HFF-Myc (cell line): ENCODE measurements around the gene TFR2.

Experiments used
- DNase-seq: peaks from one replicate; pipeline ENCODE4 v3.0.0-alpha.2; 2011; ENCODE audit warnings: low read depth; ENCODE audit errors: extremely low read depth
- H3K4me3 ChIP-seq: replicated peaks from 2 replicates; pipeline ENCODE4 v1.5.1; 2011; ENCODE audit warnings: low read depth, mild to moderate bottlenecking, control low read depth, low read length
- TF ChIP-seq, protein P1 (sequence below): IDR thresholded peaks from 2 replicates; pipeline ENCODE4 v1.5.1; 2012; ENCODE audit warnings: mild to moderate bottlenecking, low read depth, low read length, control low read depth; ENCODE audit errors: missing control alignments

The TFR2 gene

DNA sequence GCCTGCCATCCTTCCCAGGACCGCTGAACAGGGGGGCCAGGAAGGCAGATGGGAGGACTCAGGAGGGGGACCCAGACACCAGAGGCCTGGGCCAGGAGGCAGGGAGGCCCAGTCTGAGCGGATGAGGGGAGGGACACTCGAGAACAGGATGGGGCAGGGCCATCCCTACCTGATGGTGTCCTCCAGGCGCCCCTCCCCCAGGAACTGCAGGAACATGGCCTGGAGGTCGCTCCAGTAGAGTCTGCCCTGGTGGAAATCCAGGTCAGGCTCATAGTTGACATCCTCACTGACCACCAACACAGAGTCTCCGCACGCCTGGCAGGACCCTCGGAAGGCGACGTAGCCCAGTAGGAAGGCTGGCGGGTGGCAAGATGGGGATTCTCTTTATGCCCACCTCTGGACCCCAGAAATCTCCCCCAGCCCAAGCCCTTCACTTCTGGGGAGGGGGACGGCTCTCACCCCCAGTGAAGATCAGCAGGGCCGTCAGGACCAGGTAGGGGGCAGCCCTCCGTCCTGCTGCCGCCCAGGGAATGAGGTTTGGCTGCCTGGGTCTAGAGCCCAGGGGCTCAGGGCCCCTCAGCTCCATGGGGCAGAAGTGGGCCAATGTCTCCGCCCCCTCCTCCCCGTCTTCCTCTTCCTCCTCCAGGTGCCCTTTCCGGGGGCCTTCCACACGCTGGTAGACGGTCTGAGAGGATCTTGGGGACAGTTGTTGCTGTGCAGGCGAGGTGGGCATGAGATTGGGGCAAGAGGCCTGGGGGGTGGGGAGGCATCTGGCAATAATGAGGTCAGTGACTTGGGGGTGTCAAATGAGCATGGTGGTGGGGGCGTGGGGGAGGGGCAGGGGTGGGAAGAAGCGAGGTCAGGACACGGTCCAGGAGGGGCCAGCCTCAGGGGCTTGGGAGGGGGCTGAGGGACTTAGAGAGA is 573 bp downstream of the TFR2 start:
- TF ChIP-seq, protein P1, sequence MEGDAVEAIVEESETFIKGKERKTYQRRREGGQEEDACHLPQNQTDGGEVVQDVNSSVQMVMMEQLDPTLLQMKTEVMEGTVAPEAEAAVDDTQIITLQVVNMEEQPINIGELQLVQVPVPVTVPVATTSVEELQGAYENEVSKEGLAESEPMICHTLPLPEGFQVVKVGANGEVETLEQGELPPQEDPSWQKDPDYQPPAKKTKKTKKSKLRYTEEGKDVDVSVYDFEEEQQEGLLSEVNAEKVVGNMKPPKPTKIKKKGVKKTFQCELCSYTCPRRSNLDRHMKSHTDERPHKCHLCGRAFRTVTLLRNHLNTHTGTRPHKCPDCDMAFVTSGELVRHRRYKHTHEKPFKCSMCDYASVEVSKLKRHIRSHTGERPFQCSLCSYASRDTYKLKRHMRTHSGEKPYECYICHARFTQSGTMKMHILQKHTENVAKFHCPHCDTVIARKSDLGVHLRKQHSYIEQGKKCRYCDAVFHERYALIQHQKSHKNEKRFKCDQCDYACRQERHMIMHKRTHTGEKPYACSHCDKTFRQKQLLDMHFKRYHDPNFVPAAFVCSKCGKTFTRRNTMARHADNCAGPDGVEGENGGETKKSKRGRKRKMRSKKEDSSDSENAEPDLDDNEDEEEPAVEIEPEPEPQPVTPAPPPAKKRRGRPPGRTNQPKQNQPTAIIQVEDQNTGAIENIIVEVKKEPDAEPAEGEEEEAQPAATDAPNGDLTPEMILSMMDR: no peak
- no peak for DNase-seq
- H3K4me3 ChIP-seq: no peak overlapping the region

DNA sequence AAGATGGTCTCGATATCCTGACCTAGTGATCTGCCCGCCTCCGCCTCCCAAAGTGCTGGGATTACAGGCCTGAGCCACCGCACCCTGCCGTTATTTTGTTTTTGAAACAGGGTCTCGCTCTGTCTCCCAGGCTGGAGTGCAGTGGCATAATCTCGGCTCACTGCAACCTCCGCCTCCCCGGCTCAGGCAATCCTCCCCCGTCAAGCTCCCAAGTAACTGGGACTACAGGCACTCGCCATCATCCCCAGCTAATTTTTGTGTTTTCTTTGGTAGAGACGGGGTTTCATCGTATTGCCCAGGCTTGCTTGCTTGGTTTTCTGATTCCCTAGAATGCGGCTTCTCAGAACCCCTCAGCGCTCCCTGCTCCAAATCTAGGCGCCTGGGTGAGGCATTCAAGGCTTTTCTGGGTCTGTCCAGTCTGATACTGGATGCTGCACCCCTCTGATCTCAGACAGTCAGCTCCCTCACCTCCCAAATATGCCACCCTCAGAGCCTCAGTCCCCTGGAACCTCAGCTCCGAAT is 1.3 kb downstream of the TFR2 start:
- no peak overlapping the region for H3K4me3 ChIP-seq
- TF ChIP-seq, protein P1: no peak

DNA sequence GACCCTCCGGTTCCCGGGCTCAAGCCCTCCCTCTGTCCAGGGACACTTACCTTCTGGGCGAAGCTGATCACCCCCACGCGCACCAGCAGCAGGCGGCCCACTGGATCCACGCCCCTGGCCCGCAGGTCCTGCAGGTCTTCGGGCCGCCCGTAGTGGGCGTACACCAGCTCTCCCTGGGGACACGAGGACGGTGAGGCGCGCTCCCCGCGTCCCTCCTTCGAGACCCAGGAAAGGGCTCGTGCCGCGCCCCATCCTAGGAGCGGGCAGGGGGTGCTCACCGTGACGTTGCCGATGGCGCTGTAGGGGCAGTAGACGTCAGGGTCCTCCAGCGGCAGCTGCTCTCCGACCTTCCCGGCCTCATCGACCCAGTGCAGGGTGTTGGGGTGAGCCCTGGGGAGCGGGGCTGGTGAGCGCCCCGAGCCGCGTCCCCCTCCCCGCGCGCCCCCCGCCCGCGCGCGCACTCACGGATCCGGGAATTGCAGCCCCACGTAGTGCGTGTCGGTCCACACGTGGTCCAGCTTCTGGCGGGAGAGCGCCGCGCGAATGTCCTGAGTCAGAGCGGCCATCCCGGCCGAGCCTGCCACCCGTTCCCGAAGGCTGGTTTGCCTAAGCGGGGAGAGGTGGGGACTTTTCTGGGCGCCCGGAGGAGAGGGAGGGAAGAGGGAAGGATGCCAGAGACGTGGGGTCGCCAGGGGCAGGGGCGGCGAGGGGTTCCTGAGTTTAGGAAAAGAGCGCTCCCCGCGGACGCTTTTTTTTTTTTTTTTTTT is 8.2 kb downstream of the TFR2 start:
- no peak for DNase-seq
- H3K4me3 ChIP-seq: peak overlapping the region; percentile 48
- TF ChIP-seq, protein P1: peak; percentile 24

More for the DNA sequence above, 1.3 kb downstream of the TFR2 start:
- no peak for DNase-seq

DNA sequence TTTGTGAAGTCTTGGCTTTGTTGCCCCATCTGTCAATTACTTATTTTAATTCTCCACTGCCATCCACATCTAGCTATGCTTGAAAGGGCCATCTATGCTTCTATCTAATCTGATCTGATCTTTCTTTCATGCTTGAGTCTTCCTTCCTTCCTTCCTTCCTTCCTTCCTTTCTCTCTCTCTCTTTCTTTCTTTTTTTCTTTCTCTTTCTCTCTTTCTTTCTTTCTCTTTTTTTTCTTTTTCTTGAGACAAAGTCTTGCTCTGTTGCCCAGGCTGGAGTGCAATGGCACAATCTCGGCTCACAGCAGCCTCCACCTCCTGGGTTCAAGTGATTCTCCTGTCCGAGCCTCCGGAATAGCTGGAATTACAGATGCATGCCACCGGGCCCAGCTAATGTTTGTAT is 11.3 kb downstream of the TFR2 start:
- TF ChIP-seq, protein P1: no peak
- DNase-seq: no peak
- no peak overlapping the region for H3K4me3 ChIP-seq

DNA sequence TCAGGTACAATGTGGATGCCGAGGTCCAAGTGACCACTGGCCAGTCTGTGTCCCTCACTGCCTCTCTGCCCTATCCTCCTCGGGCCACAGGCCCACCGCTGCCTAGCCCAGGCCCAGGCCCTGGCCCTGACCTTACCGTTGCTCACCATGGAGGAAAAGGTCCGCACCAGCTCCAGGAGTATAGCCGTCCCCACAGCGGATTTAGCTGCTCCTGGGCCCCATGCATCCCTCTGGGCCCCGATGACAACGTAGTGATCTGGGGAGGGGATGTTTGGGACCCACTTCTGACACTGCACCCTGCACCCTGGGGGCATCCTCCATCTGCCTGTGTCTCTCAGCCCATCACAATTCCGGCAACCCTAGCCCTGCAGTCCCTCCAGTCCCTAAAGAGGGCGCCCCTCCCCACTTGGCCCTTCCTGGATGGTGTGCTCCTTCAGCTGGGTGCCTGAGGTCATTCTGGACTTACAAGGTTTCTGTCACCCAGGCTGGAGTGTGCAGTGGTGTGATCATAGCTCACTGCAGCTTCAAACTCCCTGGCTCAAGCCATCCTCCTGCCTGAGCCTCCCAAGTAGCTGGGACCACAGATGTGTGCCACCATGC is 12.1 kb downstream of the TFR2 start:
- DNase-seq: no peak
- no peak overlapping the region for H3K4me3 ChIP-seq
- TF ChIP-seq, protein P1: peak; percentile 59

DNA sequence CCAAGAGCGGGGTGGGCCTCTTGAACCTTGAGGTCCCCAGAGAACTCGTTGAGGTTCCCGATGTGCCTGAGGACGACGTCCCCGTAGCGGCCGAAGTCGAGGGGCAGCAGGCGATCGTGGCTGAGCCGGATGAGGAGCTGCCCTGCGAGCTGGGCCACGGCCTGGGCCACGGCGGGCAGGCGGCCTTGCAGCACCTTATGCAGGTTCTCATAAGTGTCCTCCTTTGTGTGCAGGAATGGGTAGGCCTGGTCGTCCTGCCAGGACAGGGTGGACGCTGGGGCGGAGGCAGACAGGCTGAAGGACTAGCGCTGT is 14.2 kb downstream of the TFR2 start:
- no peak for DNase-seq
- H3K4me3 ChIP-seq: peak overlapping the region; percentile 58

More for the DNA sequence above, 14.2 kb downstream of the TFR2 start:
- TF ChIP-seq, protein P1: no peak
